Medulla oblongata (tissue), 1 donor: Measurements from ENCODE around the gene SMYD3.
A peak's percentile ranks its signal among the peaks of the same experiment; 100 is the strongest.
"Not testable (repeated sequence)": the region's sequence is repeated elsewhere in the genome, so short reads cannot be mapped to it uniquely, and the experiment has no call there.

ENCODE experiments used
- DNase-seq: peaks from one replicate; pipeline ENCODE4 v3.0.0-alpha.2; 2015; ENCODE audit errors: extremely low spot score

Gene SMYD3

DNA sequence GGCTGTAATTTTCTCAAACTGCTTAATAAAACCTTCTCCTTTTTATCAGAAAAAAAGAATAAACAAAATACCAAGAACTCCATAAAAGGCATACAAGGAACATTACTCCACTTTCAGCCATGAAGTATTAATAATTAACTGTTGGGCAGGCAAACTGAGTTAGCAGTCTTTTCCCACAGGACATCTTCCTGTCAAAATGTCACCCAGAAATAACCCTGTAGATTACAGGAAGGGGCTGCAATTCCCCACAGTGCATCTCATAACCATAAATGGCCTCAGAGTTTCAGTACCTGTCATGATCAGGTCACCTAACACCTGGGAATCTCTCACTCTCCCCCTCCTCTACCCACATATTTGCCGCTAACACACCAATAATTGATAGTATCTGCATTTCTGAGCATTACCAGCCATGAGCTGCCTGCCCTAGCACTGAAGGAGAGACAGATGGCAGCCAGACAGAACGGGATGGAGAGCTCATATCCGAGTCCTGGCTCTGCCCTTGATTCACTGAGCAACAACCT lies 475.0 kb downstream of the SMYD3 start:
- DNase-seq: no peak

DNA sequence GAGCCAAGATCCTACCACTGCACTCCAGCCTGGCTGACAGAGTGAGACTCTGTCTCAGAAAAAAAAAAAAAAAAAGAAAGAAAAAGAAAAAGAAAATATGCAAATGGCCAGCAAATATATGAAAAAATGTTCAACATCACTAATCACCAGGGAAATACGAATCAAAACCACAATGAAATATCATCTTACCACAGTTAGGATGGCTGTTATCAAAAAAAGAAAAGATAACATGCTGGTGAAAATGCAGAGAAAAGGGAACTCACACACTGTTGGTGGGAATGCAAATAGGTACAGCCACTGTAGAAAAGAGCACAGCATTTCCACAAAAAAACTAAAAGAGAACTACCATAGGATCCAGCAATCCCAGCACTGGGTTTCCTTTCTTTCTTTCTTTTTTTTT lies 477.5 kb downstream of the SMYD3 start:
- no peak for DNase-seq

DNA sequence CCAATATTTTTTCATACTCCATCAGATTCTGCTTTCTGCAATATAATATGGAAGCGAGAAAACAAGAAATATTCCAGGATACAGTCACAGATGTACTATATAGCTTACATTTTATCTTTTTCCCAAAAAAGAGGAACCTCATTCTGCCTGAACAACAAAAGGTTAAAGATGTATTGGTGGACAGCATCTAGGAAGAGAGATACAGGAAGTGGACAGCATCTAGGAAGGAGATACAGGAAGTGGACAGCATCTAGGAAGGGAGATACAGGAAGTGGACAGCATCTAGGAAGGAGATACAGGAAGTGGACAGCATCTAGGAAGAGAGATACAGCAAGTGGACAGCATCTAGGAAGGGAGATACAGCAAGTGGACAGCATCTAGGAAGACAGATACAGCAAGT lies 483.0 kb downstream of the SMYD3 start:
- not testable (repeated sequence) for DNase-seq

DNA sequence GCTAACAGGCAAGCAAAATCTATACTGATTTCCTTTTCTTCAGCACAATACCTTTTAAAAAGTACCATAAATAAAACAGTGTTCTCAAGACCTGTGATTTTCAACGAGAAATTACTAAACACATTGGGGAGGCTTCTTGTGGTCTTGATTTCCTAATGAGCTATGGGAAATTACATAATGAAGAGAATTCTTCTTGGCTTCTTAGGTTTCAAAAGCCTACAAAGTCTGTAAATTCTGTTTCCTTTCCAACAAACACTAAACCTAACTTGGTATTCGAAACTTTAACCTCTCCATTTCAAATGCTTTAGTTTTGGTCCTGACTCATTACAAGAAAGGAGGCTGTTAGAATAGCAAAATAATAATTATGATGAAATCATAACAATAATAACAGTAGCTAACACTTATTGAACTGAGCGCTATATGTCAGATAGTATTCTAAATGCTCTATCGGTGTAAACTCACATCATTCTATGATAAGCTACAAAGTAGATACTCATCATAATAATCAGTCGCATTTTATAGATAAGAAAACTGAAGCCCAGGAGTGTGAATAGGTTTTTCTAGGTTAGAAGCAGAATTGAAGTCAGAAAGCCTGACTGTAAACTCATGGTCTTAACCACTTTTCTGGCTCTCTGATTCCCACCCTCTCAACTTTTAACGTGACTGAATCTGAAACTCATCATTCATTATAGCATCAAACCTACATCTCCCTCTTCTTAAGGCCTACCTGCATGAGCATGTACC lies 486.7 kb downstream of the SMYD3 start:
- no peak for DNase-seq

DNA sequence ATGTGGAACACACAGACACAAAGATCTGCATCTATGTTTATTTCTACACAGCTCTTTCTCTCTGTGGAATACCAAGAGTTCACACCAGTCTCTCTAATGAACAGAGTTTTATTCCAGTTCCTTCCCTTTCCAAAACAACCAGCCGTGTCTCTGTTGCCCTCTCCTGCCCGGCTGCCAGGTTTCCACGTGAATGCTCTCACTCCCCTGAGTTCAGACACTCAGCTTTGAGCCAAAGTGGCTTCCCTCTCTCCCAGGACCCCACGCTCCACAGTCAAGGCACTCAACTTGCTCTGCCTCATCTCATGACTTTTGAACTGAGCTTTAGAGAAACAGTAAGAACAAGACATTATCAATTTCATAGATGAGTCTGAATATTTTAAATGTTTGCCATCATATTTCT lies 488.9 kb downstream of the SMYD3 start:
- DNase-seq: no peak

DNA sequence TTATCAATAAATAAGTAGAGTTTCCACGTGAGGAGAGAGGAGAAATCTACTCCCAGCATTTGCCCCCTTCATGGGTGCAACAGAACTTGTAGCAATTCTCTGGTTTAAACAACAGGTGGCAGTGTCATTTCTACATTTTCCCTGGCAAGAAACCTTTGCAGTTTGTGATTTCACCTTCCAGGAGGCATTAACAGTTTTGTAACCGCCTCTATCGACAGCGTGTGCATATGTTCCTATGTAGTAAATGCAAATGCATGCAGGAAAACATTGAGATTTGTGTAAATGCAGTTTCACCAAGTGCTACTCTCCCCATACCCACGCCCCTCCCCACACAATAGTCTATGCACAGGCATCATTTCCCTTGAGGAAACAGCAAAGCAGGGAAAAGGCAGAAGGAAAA lies 494.7 kb downstream of the SMYD3 start:
- DNase-seq: peak; percentile 50

DNA sequence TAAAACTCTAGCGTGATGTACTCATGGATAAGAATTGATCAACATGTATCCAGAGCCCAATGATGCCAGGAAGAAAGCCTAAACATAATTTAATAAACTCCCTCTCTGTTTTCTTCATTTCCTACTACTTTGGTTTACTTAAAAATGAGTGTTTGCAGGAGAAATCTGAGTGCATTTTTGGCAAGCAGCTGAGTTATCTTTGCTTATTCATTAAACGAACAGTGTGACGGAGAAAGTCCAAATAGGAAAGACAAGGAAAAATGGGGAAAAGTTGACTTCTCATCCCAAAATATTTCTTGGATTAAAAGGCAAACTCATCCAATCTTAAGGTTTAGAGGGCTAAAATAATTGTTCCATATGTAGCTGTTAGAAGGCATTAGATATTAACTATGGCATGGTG lies 496.7 kb downstream of the SMYD3 start:
- no peak for DNase-seq

DNA sequence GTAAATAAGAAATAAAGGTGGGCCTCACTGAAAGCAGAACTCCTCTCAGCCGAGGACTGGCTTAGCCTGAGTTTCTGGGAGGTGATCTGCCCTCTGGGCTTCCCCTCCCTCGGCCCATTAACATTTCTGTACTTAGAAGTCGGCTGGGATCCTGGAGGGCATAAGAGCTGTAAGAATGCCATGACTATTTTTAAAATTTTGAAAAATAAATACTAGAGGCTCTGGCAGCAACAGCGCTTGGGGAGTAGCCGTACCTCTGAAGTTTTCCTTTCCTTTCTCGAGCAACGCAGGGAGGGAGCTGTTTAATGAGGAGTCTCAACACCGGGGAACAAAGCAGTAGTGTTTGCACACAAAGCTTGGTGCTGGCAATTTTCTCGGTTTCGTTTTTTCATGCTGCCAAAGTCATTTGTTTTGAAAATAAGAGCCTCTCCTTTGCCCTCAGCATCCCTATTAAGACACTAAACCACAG lies 498.7 kb downstream of the SMYD3 start:
- DNase-seq: peak; percentile 83

DNA sequence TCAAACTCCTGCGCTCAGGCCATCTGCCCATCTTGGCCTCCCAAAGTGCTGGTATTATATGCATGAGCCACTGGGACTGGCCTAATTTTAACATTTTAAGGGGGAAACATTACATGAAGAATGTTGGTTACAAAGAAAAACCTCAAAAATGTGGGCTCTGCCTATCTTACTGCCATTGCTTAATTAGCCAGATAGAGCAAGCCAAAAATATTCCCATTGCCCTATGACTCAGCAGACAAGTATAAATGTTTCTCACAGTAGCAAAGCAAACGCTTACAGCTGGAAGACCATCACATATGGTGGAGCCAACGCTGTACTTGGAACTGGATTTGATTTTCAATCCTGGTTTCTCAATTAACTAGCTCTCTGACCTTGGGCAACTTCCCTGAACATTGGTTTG lies 502.0 kb downstream of the SMYD3 start:
- no peak for DNase-seq

DNA sequence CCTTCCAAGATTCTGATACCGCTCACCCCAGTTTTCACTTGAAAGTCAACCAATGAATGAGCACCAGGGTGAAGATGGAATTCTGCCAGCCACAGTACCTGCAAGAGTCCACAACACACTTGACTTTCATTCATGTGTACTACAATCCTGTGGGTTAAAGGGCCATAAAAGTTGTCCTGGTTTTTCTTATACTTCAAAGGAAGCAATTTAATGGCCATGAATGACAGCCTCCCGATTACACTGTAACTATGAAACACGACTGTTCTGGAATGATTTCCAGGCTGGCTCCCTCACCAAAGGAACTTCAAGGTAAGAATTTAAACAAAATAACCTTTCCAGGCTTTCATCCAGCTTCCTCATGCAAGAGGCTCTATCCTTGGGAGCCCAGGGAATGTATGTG lies 502.8 kb downstream of the SMYD3 start:
- no peak for DNase-seq

DNA sequence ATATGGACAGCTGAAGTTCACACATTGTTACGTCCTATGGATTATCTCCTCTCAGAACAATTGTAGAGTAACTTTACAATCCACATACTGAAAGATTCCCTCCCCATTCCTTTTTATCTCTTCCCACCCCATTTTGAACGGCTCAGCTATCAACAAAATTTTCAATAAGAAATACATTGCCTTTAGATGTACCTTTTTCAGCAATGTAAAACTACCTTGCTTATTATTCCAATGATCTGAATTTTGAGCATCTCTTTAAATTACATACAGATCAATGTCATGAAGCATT lies 503.7 kb downstream of the SMYD3 start:
- no peak for DNase-seq

DNA sequence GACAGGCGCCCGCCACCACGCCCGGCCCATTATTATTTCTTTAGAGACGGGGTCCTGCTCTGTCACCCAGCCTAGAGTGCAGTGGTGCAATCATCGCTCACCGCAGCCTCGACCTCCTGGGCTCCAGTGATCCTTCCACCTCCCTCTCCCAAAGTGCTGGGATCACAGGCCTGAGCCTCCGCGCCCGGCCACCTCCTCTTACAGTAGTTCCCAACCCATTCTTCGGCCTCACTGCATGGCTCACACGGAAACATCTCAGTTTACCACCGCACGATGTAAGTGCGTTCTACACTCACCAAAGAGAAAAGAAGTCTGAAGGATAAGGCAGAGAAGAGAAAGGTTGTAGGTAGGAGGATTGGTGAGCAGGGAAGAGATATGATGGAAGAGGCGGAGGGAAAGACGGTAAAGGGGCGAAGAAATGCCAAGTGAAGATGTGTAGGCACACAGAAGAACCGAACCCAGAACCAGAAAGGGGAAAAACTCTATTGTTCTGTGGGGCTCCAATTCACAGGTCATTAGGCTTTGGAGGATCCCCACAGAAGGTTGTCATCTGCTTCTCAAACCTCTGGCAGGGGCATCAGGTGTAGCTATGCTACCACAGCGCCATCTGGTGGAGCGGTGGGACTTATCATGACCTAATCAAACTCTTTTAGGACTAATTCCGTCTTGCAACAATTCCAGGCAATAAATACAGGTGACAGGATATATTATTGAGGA lies 504.2 kb downstream of the SMYD3 start:
- DNase-seq: peak; percentile 92

DNA sequence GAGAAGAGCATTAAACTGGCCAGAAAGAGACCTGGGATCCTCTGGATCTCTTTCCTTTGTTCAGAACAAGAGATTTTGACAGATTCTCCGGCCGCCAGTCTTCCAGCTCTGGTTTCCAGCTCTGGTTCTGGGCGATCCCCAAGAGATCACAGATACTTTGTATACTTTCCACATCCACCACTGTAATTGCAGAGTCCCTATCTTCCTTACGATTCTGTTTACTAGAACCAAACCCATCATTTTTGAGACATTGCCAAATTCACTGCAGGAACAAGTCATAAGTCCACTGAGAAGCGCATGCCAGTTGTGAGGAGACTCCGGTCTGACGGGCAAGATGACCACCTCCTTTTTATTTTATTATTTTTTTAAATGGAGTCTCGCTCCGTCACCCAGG lies 505.2 kb downstream of the SMYD3 start:
- no peak for DNase-seq

DNA sequence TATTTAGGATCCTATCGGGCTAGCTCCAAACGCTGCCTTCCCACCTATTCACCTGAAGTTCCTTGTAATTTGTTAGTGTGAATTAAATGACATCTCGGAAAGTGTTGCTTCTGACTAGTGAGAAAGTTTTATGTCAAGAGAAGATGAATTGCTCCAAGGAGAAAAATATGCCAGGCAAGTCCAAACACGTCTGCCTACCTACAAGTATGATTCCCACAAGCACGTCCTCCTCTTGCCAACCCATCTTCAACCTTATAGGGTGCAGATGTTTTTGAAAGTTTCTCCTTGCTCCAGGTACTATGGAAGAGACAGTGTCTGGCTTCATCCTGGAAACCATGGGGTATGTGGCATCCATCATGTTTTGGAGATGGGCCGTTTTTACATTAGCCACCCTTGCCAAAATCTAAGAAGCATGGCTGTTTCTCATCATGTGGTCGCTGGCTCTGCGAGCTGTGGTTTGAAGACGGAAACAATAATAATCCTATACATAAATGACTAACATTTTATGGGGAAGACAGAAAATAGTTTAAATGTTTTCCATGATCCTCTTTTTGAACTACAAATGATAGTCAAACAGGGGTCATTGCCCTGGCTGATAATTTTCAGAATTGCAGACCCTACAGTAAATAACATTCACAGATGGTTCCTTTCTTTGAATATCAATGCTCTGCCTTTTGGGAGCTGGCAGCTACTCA lies 505.8 kb downstream of the SMYD3 start:
- DNase-seq: no peak

DNA sequence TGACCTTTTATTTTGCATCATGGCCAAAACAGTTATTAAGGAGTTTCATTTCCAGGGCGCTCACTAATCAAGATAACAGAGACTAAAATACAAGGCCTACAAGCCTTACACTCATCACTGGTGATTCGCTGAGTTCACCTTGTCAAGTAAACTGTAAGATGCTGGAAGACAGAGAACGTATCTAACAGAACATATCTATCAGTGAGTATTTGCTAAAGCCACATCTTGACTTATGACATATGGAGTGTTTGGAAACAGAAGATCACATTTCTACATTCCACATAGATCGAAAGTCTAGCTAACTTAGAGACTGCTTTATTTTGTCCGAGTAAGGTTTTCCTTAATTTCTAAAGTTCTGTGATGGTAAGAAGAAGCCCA lies 506.5 kb downstream of the SMYD3 start:
- no peak for DNase-seq

DNA sequence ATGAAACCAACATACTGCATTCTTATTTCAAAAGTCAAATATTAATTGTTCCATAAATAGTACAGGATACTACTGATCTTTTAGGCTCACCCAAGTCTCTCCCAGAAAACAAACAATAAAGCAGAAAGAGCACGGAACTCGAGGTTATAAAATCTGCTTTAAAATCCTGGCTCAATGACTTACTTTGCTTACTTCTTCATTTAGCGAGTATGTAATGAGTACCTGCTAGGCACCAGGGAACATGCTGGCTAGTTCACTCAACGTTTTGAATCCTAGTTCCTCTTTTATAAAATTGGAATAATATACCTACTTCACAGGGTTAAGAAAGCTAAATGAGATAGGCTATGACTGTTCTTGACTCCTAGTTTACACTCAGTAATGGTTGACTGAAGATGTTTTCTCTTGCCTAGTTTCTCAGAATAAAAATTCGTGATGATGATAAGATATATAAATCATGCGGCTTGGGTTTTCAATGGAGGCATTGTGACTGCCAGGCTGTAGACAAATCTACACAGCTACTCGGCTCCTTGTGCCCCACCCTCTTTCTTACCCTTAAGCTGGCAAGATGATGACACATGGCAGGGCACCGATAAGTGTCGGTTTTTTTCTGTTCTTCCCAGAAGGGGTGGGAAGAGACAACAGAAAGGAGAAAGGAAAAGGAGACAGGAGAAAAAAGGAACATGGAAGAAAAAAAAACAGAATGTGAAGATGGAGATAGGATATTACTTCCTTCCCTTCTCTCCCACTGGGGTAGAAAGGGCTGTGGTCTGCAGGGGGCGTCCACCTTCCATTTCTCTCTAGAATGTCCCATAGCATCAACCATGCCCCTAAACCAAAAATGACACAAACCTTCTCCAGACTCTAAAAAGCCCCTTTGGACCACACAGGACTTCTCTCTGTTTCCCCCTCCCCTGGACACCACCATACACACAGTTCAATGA lies 507.1 kb downstream of the SMYD3 start:
- DNase-seq: no peak

DNA sequence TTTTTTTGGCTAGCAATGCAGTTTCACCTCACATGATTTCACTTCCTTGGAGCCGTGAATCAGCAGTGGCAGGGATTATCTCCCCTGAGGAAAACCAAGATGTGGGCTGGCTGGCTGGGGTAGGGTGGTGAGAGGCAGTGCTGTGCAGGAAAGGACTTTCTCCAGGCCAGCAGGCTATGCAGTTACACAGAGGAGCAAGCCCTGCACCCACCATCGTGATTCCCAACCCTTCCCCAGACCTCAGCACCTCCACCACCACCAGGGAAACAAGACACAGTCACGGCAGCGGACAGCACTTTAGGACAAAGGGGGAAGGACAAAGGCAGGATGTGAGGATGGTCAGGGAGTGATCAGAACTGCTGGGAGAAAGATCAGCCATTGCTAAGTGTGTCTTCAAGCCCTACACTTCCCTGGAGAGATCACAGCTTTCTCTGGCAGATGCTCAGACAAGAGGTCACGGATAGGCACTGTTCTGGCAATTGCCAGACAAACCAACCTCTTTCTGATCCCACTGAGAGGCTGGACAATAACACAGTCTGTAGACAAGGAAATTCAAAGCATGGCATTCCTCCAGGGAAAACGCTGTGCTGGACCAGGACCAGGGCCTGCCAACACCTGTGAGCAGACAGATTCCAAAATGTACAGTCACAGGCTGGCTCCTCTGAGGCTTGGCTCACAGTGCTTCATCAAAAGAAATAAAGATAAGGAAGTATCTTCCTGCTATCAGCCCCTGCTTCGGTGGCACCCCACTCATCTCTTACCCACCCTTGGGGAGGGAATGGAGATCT lies 509.4 kb downstream of the SMYD3 start:
- DNase-seq: no peak

DNA sequence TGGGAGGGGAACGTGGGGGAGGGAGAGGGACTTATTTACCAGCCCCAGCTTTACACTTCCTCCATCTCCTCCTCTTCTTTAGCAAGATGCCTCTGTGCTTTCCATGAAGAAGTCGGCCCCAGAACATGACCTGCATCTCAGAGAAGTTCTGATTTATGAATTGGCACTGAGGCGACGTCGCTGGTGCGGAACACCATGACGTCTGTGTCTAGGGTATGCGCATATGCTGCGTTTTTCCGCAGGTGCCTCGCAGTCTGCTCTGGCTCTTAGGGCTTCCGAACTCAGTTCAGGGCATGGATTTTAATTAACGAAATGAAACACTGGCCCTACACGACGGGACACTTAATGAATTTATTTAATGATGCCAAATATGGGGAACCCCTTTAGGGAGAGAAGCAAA lies 510.3 kb downstream of the SMYD3 start:
- no peak for DNase-seq

DNA sequence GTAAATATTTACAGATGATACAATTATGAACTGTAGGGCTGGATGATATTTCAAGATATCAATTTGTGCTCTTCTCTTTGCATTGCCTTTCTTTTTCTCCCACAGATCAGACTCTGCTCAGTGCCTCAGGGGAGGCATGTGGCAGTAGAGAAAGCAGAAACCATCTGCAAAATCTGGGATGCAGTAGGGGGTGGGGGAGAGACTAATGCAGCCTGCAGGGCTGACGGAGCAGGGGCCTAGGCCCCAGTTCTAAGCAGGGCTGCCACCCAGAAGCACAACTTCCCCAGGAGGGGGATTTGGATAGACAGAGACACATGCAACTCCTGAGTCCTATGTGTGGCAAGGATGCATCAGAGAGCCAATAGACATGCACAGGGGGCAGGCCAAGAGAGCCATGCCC lies 511.6 kb downstream of the SMYD3 start:
- no peak for DNase-seq

DNA sequence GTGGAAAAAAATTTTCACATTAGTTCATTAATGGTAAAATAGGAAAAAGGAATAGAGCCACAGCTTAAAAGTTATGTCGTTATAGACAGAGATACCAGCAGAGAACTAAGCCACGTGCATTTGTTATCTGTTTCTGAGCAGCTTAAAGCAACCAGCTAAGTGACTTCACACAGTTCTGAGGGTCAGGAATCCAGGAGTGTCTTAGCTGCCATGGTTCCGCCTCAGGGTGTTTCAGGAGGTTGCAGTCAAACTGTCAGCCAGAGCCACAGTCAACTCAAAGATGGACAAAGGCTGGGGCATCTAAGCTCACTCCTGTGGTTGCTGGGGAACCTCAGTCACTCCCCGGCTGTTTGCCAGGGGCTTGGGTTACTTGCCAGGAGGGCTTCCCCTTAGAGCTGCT lies 515.8 kb downstream of the SMYD3 start:
- no peak for DNase-seq
